ENCODE data around the gene OR9Q1. TPM values are rescaled to one million over a fixed set of nuclear protein-coding genes. Genes with fewer than 3 reads are reported as not detected.

The OR9Q1 gene
- total and polyA plus RNA-seq, 2 of the 8 experiments (the other 6 are each of a cell fraction or from before 2014, with no cell fraction given): not detected

DNA sequence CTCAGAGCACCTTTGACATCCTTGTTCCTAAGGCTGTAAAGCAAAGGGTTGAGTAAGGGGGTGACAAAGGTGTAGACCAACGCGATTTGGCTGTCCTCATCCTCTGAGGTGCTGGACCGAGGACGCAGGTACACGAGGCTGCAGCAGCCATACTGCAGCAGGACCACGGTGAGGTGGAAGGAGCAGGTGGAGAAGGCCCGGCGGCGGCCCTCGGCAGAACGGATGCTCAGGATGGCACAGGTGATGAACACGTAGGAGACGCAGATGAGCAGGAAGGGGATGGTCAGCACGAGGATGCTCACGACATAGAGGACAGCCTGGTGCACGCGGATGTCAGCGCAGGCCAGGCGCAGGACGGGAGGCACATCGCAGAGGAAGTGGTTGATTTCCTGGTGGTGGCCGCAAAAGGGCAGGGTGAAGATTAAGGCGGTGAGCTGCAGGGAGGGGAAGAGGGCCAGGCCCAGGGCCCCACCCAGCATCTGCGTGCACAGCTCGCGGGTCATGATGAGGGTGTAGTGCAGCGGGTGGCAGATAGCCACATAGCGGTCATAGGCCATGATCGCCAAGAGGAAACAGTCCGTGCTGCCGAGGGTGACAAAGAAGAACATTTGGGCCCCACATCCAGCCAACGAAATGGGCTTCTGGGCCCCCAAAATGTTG is 204.4 kb downstream of the OR9Q1 start:
- no peak overlapping the region for H3K18ac ChIP-seq (ENCODE audit: extremely low read depth, low read length)
- DNase-seq (ENCODE audit: low read depth in 1 of 2, low spot score in 2 of 2): no peak
- no peak overlapping the region for H2AK5ac ChIP-seq (ENCODE audit: low read depth, low read length)
- TF ChIP-seq NRF1 (IDR thresholded peaks at IDR 0.05; ENCODE audit: low read depth, low read length) (no peak), CBX5 (IDR thresholded peaks at IDR 0.05; ENCODE audit: low read depth, low read length) (no peak), ATF2 (IDR thresholded peaks at IDR 0.05; ENCODE audit: low read length) (no peak), CBX8 (IDR thresholded peaks at IDR 0.05; ENCODE audit: borderline replicate concordance, low read depth, low read length) (no peak), JUND (IDR thresholded peaks at IDR 0.05; ENCODE audit: low read length) (no peak), RAD21 (IDR thresholded peaks at IDR 0.05 in 1 of 2, conservative IDR thresholded peaks at IDR 0.05 in 1 of 2; ENCODE audit: low read depth in 2 of 2, low read length in 2 of 2) (no peak), TEAD4 (IDR thresholded peaks at IDR 0.05; ENCODE audit: low read depth, low read length) (no peak), RNF2 (IDR thresholded peaks at IDR 0.05; ENCODE audit: borderline replicate concordance, low read depth, low read length, missing control alignments, poor library complexity, severe bottlenecking) (no peak), HDAC6 (IDR thresholded peaks at IDR 0.05; ENCODE audit: low read depth, low read length) (no peak), TCF12 (IDR thresholded peaks at IDR 0.05; ENCODE audit: low read depth, low read length) (no peak)
- TF ChIP-seq, protein P1, sequence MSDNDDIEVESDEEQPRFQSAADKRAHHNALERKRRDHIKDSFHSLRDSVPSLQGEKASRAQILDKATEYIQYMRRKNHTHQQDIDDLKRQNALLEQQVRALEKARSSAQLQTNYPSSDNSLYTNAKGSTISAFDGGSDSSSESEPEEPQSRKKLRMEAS (IDR thresholded peaks at IDR 0.05): no peak

More for the DNA sequence above, 204.4 kb downstream of the OR9Q1 start:
- H4K20me1 ChIP-seq (replicated peaks in 1 of 2; ENCODE audit: control insufficient read depth in 1 of 2, insufficient read depth in 2 of 2, low read length in 2 of 2): no peaks in the 10 kb centered on the region
- no peak overlapping the region for H3K4me3 ChIP-seq (ENCODE audit: extremely low read depth in 1 of 4, insufficient read depth in 2 of 4, low read depth in 3 of 4, low read length in 4 of 4)
- no peak overlapping the region for H2BK20ac ChIP-seq (ENCODE audit: low read length)
- no peaks in the 10 kb centered on the region for H3K23me2 ChIP-seq (ENCODE audit: low read depth, low read length)
- no peak overlapping the region for H3K9ac ChIP-seq (replicated peaks in 1 of 4; ENCODE audit: extremely low read depth in 1 of 4, low read depth in 3 of 4, low read length in 3 of 4)
- no peak overlapping the region for H2BK120ac ChIP-seq (replicated peaks; ENCODE audit: low read depth, low read length)
- no peaks in the 10 kb centered on the region for H3K4me1 ChIP-seq (replicated peaks in 1 of 4; ENCODE audit: control insufficient read depth in 3 of 4, insufficient read depth in 4 of 4, low read length in 3 of 4)
- WGBS, 2 experiments (ENCODE audit: extremely low coverage in 1 of 2, insufficient coverage in 1 of 2, insufficient read length in 1 of 2, insufficient replicate concordance in 2 of 2, low coverage in 1 of 2, low lambda C conversion rate in 2 of 2, missing lambda C conversion rate in 1 of 2): 89% methylated on average over 31 of the region's 32 CpGs; no CpG with 5 or more reads in 1 of the 2 experiments
- H3K4ac ChIP-seq (replicated peaks; ENCODE audit: insufficient read length, low read depth, low read length): no peak overlapping the region
- H4K8ac ChIP-seq (ENCODE audit: extremely low read depth, insufficient read depth, low read length): no peak overlapping the region
- CTCF ChIA-PET (ENCODE audit: partially characterized antibody): no interaction called here
- POLR2A ChIA-PET (ENCODE audit: partially characterized antibody): no interaction called here
- H3K56ac ChIP-seq (replicated peaks; ENCODE audit: insufficient read length, low read depth, low read length): no peak overlapping the region
- H3K14ac ChIP-seq (ENCODE audit: insufficient read length): no peak overlapping the region
- H4K5ac ChIP-seq (ENCODE audit: insufficient read length, low read depth, low read length): no peak overlapping the region
- no peak overlapping the region for H3K4me2 ChIP-seq (ENCODE audit: insufficient read depth in 1 of 2, low read depth in 2 of 2, low read length in 2 of 2)
- H3K36me3 ChIP-seq (ENCODE audit: control insufficient read depth in 2 of 4, insufficient read depth in 4 of 4, low read length in 3 of 4): no peaks in the 10 kb centered on the region
- H3K79me2 ChIP-seq (ENCODE audit: control insufficient read depth in 1 of 2, insufficient read depth in 2 of 2, low read length in 2 of 2): no peaks in the 10 kb centered on the region
- no peaks in the 10 kb centered on the region for H3K79me1 ChIP-seq (ENCODE audit: low read depth, low read length)
- no peak overlapping the region; the same call in 1 of the 2 replicates for H2BK15ac ChIP-seq (ENCODE audit: low read length)
- H2BK5ac ChIP-seq (ENCODE audit: low read depth, low read length): no peak overlapping the region; the same call in 1 of the 2 replicates
- FAIRE-seq: no peak
- no peaks in the 10 kb centered on the region for H3K27me3 ChIP-seq (replicated peaks in 1 of 4; ENCODE audit: control insufficient read depth in 3 of 4, extremely low read depth in 1 of 4, insufficient read depth in 3 of 4, low read length in 3 of 4)
- no peak overlapping the region for H2AFZ ChIP-seq (ENCODE audit: low read length)
- H3K23ac ChIP-seq (ENCODE audit: insufficient read length): no peak overlapping the region
- peaks cover 0 to 17% of the 10 kb centered on the region in 2 experiments; a peak in 2 of 4 replicates for H3K9me3 ChIP-seq (ENCODE audit: insufficient read depth in 2 of 2, low read depth in 1 of 2, low read length in 1 of 2)
- H2BK12ac ChIP-seq (ENCODE audit: low read depth, low read length): no peak overlapping the region
- no peak overlapping the region for H3K27ac ChIP-seq (ENCODE audit: low read depth, low read length)
- H4K91ac ChIP-seq (replicated peaks; ENCODE audit: insufficient read length, low read length): no peak overlapping the region
